Measurements from ENCODE around the gene TM9SF1. TPM values are rescaled to one million over a fixed set of nuclear protein-coding genes. Genes with fewer than 3 reads are reported as not detected.

TM9SF1 gene
- total and polyA plus RNA-seq, 10 of the 15 experiments (the other 5 are each of a cell fraction or from before 2014, with no cell fraction given): 7.2 to 39.2 (median 17.6) TPM

GRCh38 chr14:24219521-24219920 lies 24.3 kb upstream of the TM9SF1 start:
- Histone ChIP-seq H3K9me3 (replicated peaks; ENCODE audit: control insufficient read depth, insufficient read depth, low read length) (no peaks in the 10 kb centered on the region), H3K4me3 (no peak overlapping the region), H3K4me2 (ENCODE audit: control insufficient read depth, insufficient read depth) (no peak overlapping the region), H3K4me1 (ENCODE audit: control insufficient read depth, insufficient read depth, low read length) (peaks cover 3% of the 10 kb centered on the region), H4K20me1 (ENCODE audit: control insufficient read depth, insufficient read depth) (no peaks in the 10 kb centered on the region), H3K36me3 (ENCODE audit: control insufficient read depth in 2 of 2, insufficient read depth in 2 of 2, low read length in 1 of 2) (peaks cover 2 to 8% of the 10 kb centered on the region in 2 experiments; a peak in 3 of 4 replicates), H3K27me3 (replicated peaks in 1 of 2; ENCODE audit: control insufficient read depth in 2 of 2, insufficient read depth in 2 of 2, low read length in 1 of 2) (no peaks in the 10 kb centered on the region), H3K9ac (ENCODE audit: control insufficient read depth, insufficient read depth, low read length) (no peak overlapping the region), H3K27ac (ENCODE audit: control insufficient read depth, insufficient read depth) (no peak overlapping the region), H3K79me2 (ENCODE audit: control insufficient read depth, insufficient read depth, low read length) (peaks cover 8% of the 10 kb centered on the region), H2AFZ (ENCODE audit: control insufficient read depth, low read depth, low read length) (no peak overlapping the region)
- FAIRE-seq (no peak), ATAC-seq (no peak), DNase-seq (ENCODE audit: low read depth, low spot score) (no peak)
- ChIA-PET RAD21 (ENCODE audit: unreplicated experiment) (interaction anchor here (0.7 kb wide), 1 partner anchor 81 kb away, joined by 3 read pairs; no protein-coding TSS in a partner anchor), CTCF (interaction anchor here (1.5 to 3.4 kb wide), 4 partner anchors 8 to 88 kb away, joined by 5 to 24 read pairs (median 9); partner anchors contain the start of genes CIDEB and TINF2), SMC1A (ENCODE audit: uncharacterized antibody, unreplicated experiment) (interaction anchor here (0.9 to 2.0 kb wide), 4 partner anchors 13 to 77 kb away, joined by 3 to 12 read pairs (median 4); partner anchors contain the start of genes GMPR2 and NEDD8), POLR2A (interaction anchor here (1.1 kb wide), 1 partner anchor 20 kb away, joined by 11 read pairs; no protein-coding TSS in a partner anchor)
- 49% methylated on average over 3 of the region's 3 CpGs for WGBS (ENCODE audit: insufficient coverage, insufficient replicate concordance, low lambda C conversion rate, missing lambda C conversion rate)
- in situ Hi-C loops (cut with MboI) (no loop called here), intact Hi-C loops (cut with micrococcal nuclease; ENCODE audit: unreplicated experiment) (loop anchor here (10.0 kb wide), 1 partner anchor 205 kb away; no protein-coding TSS in a partner anchor)
- TF ChIP-seq, protein P1, sequence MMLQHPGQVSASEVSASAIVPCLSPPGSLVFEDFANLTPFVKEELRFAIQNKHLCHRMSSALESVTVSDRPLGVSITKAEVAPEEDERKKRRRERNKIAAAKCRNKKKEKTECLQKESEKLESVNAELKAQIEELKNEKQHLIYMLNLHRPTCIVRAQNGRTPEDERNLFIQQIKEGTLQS (IDR thresholded peaks at IDR 0.05; ENCODE audit: borderline replicate concordance, extremely low read depth, low read depth, low read length): no peak
- TF ChIP-seq CBX3 (IDR thresholded peaks at IDR 0.05; ENCODE audit: borderline replicate concordance, low read depth) (no peak), IKZF1 (conservative IDR thresholded peaks at IDR 0.05) (no peak), FOXK2 (IDR thresholded peaks at IDR 0.05) (no peak), POU2F2 (IDR thresholded peaks at IDR 0.05; ENCODE audit: borderline replicate concordance, low read depth, low read length) (no peak), ASH2L (IDR thresholded peaks at IDR 0.05; ENCODE audit: borderline replicate concordance, low read depth) (no peak), SMAD5 (IDR thresholded peaks at IDR 0.05; ENCODE audit: low read depth) (no peak), ZNF24 (IDR thresholded peaks at IDR 0.05) (no peak), FOXM1 (IDR thresholded peaks at IDR 0.05; ENCODE audit: low read depth, low read length) (no peak), TARDBP (IDR thresholded peaks at IDR 0.05; ENCODE audit: borderline replicate concordance) (no peak), ZBTB4 (CRISPR knock-in tag; IDR thresholded peaks at IDR 0.05) (no peak), PML (IDR thresholded peaks at IDR 0.05; ENCODE audit: low read length) (no peak), ZSCAN29 (IDR thresholded peaks at IDR 0.05) (no peak)
- BruUV-seq (replicated peaks): no TSS peak

Data from GM12878 (cell line).